Liver (tissue), 9 donors: ENCODE measurements around the gene DHRS12. TPM values are rescaled to one million over a fixed set of nuclear protein-coding genes. Genes with fewer than 3 reads are reported as not detected.
A peak's percentile ranks its signal among the peaks of the same experiment; 100 is the strongest.

Experiments used
- DNase-seq: peaks from one replicate; pipeline ENCODE4 v3.0.0-alpha.2; 2017; ENCODE audit warnings: low spot score
- H3K27ac ChIP-seq, 2 donors: one replicate each; pipeline ENCODE4 v1.7.0; 2013; ENCODE audit warnings: inconsistent platforms in 2 of 2, low read length in 2 of 2, control low read depth in 1 of 2, low read depth in 1 of 2, mild to moderate bottlenecking in 1 of 2
- H3K27me3 ChIP-seq, 4 donors: one replicate each; pipeline versions ENCODE4 v1.6.1 to v1.7.0; 2013; ENCODE audit warnings: low read length in 3 of 4, inconsistent platforms in 1 of 4, mild to moderate bottlenecking in 1 of 4, moderate library complexity in 1 of 4; ENCODE audit not compliant: control insufficient read depth in 4 of 4, insufficient read depth in 4 of 4
- H3K36me3 ChIP-seq, 4 donors: one replicate each; pipeline versions ENCODE4 v1.6.1 to v1.7.0; 2013; ENCODE audit warnings: low read length in 3 of 4, mild to moderate bottlenecking in 3 of 4, low read depth in 1 of 4, moderate library complexity in 1 of 4; ENCODE audit not compliant: control insufficient read depth in 4 of 4, insufficient read depth in 3 of 4
- H3K4me1 ChIP-seq, 4 donors: one replicate each; pipeline versions ENCODE4 v1.6.1 to v1.7.0; 2013; ENCODE audit warnings: low read length in 3 of 4, mild to moderate bottlenecking in 3 of 4, moderate library complexity in 1 of 4; ENCODE audit not compliant: control insufficient read depth in 4 of 4, insufficient read depth in 4 of 4
- H3K4me3 ChIP-seq, 3 donors: one replicate each; pipeline versions ENCODE4 v1.6.1 to v1.7.0; 2013; ENCODE audit warnings: low read length in 3 of 3, control low read depth in 1 of 3, low read depth in 1 of 3, mild to moderate bottlenecking in 1 of 3
- H3K9ac ChIP-seq, 2 donors: one replicate each; pipeline ENCODE4 v1.7.0; 2013; ENCODE audit warnings: low read length in 2 of 2, mild to moderate bottlenecking in 2 of 2, moderate library complexity in 2 of 2, control low read depth in 1 of 2, low read depth in 1 of 2
- H3K9me3 ChIP-seq, 4 donors: one replicate each; pipeline versions ENCODE4 v1.6.1 to v1.7.0; 2013; ENCODE audit warnings: low read length in 3 of 4; ENCODE audit not compliant: control insufficient read depth in 4 of 4
- EGR1 ChIP-seq, 2 donors: IDR thresholded peaks; 2 replicates each; pipeline ENCODE4 v1.6.1; 2016 to 2018; ENCODE audit warnings: antibody characterized with exemption in 2 of 2, low read depth in 2 of 2
- FOXA1 ChIP-seq: IDR thresholded peaks from 2 replicates; pipeline ENCODE4 v1.6.1; 2016; ENCODE audit warnings: antibody characterized with exemption
- FOXA2 ChIP-seq: IDR thresholded peaks from 2 replicates; pipeline ENCODE4 v1.6.1; 2016; ENCODE audit warnings: antibody characterized with exemption
- GABPA ChIP-seq, 2 donors: IDR thresholded peaks in 1 of 2; conservative IDR thresholded peaks in 1 of 2; 2 replicates each; pipeline ENCODE4 v1.6.1; 2016; ENCODE audit warnings: antibody characterized with exemption in 2 of 2, mild to moderate bottlenecking in 1 of 2, moderate library complexity in 1 of 2
- HNF4A ChIP-seq, 2 donors: conservative IDR thresholded peaks; 2 replicates each; pipeline ENCODE4 v1.6.1; 2016; ENCODE audit warnings: antibody characterized with exemption in 2 of 2, mild to moderate bottlenecking in 2 of 2
- HNF4G ChIP-seq: IDR thresholded peaks from 2 replicates; pipeline ENCODE4 v1.6.1; 2016; ENCODE audit warnings: antibody characterized with exemption
- JUND ChIP-seq, 2 donors: IDR thresholded peaks; 2 replicates each; pipeline ENCODE4 v1.6.1; 2016; ENCODE audit warnings: antibody characterized with exemption in 2 of 2
- MAX ChIP-seq: IDR thresholded peaks from 2 replicates; pipeline ENCODE4 v1.6.1; 2016; ENCODE audit warnings: antibody characterized with exemption
- NR2F2 ChIP-seq: IDR thresholded peaks from 2 replicates; pipeline ENCODE4 v1.6.1; 2016; ENCODE audit warnings: antibody characterized with exemption
- RAD21 ChIP-seq, 2 donors: IDR thresholded peaks; 2 replicates each; pipeline ENCODE4 v1.6.1; 2016; ENCODE audit warnings: antibody characterized with exemption in 2 of 2, mild to moderate bottlenecking in 2 of 2
- RXRA ChIP-seq, 2 donors: IDR thresholded peaks; 2 replicates each; pipeline ENCODE4 v1.6.1; 2017 to 2018; ENCODE audit warnings: antibody characterized with exemption in 2 of 2, mild to moderate bottlenecking in 1 of 2
- SP1 ChIP-seq: IDR thresholded peaks from 2 replicates; pipeline ENCODE4 v1.6.1; 2018; ENCODE audit warnings: antibody characterized with exemption, mild to moderate bottlenecking
- TAF1 ChIP-seq: conservative IDR thresholded peaks from 2 replicates; pipeline ENCODE4 v1.6.1; 2016; ENCODE audit warnings: antibody characterized with exemption, mild to moderate bottlenecking
- YY1 ChIP-seq: IDR thresholded peaks from 2 replicates; pipeline ENCODE4 v1.6.1; 2016; ENCODE audit warnings: antibody characterized with exemption, mild to moderate bottlenecking
- ZBTB33 ChIP-seq: IDR thresholded peaks from 2 replicates; pipeline ENCODE4 v1.6.1; 2016; ENCODE audit warnings: antibody characterized with exemption
- WGBS: extraction: QIAGEN DNeasy Blood & Tissue Kit; methylation state at CpG from one replicate; pipeline ENCODE4 v1.1.7; 2013; 5-methylcytosine and 5-hydroxymethylcytosine counted together
- polyA plus RNA-seq, 2 donors: library from polyadenylated mRNA; stranded (reverse) in 1 of 2; unstranded in 1 of 2; fragments of 200-250 nt in 1 of 2; fragments of >200 nt in 1 of 2; fragmentation: Nextera tagmentation in 1 of 2; extraction: Ambion mirVana in 1 of 2; gene quantifications; one replicate each; pipeline versions ENCODE4 v1.2.1 to v1.2.3, GENCODE V29; 2013 to 2015
- total RNA-seq, 2 donors: library from RNA; depleted of rRNA; stranded (reverse); fragments of >200 nt; gene quantifications; one replicate each; pipeline ENCODE4 v1.2.3, GENCODE V29; 2014
- TF ChIP-seq, protein P1 (sequence below): IDR thresholded peaks from 2 replicates; pipeline ENCODE4 v1.6.1; 2016; ENCODE audit warnings: antibody characterized with exemption
- TF ChIP-seq, protein P2 (sequence below): fragments of 150-350 bp; IDR thresholded peaks from 2 replicates; pipeline ENCODE4 v1.5.1; 2017; ENCODE audit warnings: improper control_type of control experiment, low read depth, low read length; ENCODE audit not compliant: missing input control
- TF ChIP-seq, protein P3 (sequence below): IDR thresholded peaks from 2 replicates; pipeline ENCODE4 v1.6.1; 2016; ENCODE audit warnings: antibody characterized with exemption, mild to moderate bottlenecking
- donor health status: healthy.
- donor health status: healthy.
- donor health status: healthy.
- donor health status: healthy.
- donor health status: healthy.

The DHRS12 gene
- total and polyA plus RNA-seq, 4 donors = 6.5 to 15.5 (median 9.3) TPM

DNA sequence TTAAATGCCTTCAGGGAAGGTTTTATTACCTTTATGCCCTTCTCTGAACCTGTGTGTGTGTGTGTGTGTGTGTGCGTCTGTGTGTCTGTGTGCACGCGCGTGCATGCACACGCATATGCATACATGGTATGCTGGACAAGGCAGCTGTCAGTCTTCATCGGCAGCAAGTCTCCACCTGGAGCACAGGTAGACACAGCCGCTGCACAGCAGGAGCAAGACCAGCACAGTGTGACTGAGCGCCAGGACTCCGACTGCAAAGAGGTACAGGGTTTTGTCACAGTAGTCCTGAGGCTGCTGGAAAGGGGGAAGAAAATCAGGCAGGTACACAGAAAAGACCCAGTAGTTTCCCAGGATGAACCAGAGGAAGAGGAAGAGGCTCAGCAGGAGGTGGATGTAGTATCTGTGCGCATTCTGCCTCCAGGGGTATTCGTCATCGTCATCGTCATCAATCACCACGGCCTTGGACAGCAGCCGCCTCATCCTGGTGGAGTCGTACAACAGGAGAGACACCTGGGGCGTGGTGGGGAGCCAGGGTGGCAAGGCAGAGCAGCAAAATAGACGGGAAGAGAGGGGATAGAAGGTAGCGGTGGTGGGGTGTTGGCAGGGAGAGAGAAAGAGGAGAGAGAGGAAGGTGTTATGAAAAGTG is 12.8 kb upstream of the DHRS12 start:
- no peaks in the 10 kb centered on the region for H3K27me3 ChIP-seq
- 91% methylated on average over 19 of the region's 19 CpGs for WGBS
- H3K4me1 ChIP-seq = peaks cover 0 to 13% (median 5%) of the 10 kb centered on the region in 4 donors
- no peak overlapping the region for H3K4me3 ChIP-seq
- no peaks in the 10 kb centered on the region for H3K36me3 ChIP-seq
- no peaks in the 10 kb centered on the region for H3K9me3 ChIP-seq
- no peak for TF ChIP-seq NR2F2
- TF ChIP-seq TAF1 = no peak
- no peak for TF ChIP-seq RAD21 (IDR thresholded peaks at IDR 0.05)
- TF ChIP-seq ZBTB33 = no peak
- TF ChIP-seq HNF4A (conservative IDR thresholded peaks at IDR 0.05) = no peak
- no peak for TF ChIP-seq HNF4G
- no peak for TF ChIP-seq YY1
- no peak for TF ChIP-seq JUND (IDR thresholded peaks at IDR 0.05)
- TF ChIP-seq, protein P1, sequence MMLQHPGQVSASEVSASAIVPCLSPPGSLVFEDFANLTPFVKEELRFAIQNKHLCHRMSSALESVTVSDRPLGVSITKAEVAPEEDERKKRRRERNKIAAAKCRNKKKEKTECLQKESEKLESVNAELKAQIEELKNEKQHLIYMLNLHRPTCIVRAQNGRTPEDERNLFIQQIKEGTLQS = no peak
- TF ChIP-seq, protein P2, sequence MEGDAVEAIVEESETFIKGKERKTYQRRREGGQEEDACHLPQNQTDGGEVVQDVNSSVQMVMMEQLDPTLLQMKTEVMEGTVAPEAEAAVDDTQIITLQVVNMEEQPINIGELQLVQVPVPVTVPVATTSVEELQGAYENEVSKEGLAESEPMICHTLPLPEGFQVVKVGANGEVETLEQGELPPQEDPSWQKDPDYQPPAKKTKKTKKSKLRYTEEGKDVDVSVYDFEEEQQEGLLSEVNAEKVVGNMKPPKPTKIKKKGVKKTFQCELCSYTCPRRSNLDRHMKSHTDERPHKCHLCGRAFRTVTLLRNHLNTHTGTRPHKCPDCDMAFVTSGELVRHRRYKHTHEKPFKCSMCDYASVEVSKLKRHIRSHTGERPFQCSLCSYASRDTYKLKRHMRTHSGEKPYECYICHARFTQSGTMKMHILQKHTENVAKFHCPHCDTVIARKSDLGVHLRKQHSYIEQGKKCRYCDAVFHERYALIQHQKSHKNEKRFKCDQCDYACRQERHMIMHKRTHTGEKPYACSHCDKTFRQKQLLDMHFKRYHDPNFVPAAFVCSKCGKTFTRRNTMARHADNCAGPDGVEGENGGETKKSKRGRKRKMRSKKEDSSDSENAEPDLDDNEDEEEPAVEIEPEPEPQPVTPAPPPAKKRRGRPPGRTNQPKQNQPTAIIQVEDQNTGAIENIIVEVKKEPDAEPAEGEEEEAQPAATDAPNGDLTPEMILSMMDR = no peak
- TF ChIP-seq SP1 = no peak
- no peak for TF ChIP-seq FOXA2
- no peak for TF ChIP-seq EGR1 (IDR thresholded peaks at IDR 0.05; ENCODE audit: low read depth in 2 of 2)
- no peak for TF ChIP-seq MAX
- no peak for TF ChIP-seq FOXA1
- TF ChIP-seq RXRA (IDR thresholded peaks at IDR 0.05) = no peak
- DNase-seq = no peak
- no peak overlapping the region for H3K27ac ChIP-seq
- no peak overlapping the region for H3K9ac ChIP-seq

DNA sequence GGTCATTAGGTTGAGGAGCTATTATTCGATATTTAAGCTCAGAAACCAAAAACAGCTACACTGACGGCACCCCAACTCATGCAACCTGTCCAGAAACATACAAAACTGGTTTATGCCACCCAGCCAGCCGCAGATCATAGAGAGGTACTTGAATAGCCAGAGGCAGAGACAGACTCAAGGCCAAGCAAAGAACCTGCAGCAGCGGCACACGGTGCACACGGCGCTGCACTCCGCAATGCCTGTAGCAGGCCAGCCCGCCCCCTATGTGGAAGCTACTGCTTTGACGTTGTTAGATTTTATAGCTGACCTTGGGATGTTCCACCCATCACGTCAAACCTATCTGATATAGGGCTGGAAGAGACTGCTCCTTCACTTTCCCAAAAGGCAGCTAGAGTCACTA is 11.9 kb upstream of the DHRS12 start:
- H3K27me3 ChIP-seq = no peaks in the 10 kb centered on the region
- TF ChIP-seq HNF4A (conservative IDR thresholded peaks at IDR 0.05) (no peak), GABPA (IDR thresholded peaks at IDR 0.05 in 1 of 2, conservative IDR thresholded peaks at IDR 0.05 in 1 of 2) (no peak), NR2F2 (no peak), ZBTB33 (no peak), HNF4G (no peak), FOXA1 (no peak), FOXA2 (no peak), RAD21 (IDR thresholded peaks at IDR 0.05) (no peak), EGR1 (IDR thresholded peaks at IDR 0.05; ENCODE audit: low read depth in 2 of 2) (no peak)
- TF ChIP-seq, protein P3, sequence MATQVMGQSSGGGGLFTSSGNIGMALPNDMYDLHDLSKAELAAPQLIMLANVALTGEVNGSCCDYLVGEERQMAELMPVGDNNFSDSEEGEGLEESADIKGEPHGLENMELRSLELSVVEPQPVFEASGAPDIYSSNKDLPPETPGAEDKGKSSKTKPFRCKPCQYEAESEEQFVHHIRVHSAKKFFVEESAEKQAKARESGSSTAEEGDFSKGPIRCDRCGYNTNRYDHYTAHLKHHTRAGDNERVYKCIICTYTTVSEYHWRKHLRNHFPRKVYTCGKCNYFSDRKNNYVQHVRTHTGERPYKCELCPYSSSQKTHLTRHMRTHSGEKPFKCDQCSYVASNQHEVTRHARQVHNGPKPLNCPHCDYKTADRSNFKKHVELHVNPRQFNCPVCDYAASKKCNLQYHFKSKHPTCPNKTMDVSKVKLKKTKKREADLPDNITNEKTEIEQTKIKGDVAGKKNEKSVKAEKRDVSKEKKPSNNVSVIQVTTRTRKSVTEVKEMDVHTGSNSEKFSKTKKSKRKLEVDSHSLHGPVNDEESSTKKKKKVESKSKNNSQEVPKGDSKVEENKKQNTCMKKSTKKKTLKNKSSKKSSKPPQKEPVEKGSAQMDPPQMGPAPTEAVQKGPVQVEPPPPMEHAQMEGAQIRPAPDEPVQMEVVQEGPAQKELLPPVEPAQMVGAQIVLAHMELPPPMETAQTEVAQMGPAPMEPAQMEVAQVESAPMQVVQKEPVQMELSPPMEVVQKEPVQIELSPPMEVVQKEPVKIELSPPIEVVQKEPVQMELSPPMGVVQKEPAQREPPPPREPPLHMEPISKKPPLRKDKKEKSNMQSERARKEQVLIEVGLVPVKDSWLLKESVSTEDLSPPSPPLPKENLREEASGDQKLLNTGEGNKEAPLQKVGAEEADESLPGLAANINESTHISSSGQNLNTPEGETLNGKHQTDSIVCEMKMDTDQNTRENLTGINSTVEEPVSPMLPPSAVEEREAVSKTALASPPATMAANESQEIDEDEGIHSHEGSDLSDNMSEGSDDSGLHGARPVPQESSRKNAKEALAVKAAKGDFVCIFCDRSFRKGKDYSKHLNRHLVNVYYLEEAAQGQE = no peak
- TF ChIP-seq, protein P1 = no peak
- TF ChIP-seq, protein P2 = no peak
- no peak overlapping the region for H3K4me3 ChIP-seq
- H3K27ac ChIP-seq = peak overlapping the region; percentile 26 to 81
- H3K9ac ChIP-seq = no peak overlapping the region
- peaks cover 0 to 13% (median 4%) of the 10 kb centered on the region in 4 donors for H3K4me1 ChIP-seq
- no peaks in the 10 kb centered on the region for H3K36me3 ChIP-seq
- WGBS = 87% methylated on average over 11 of the region's 11 CpGs
- no peak for DNase-seq
- no peaks in the 10 kb centered on the region for H3K9me3 ChIP-seq
